Fibroblast of skin of abdomen (primary cell): ENCODE results near the gene TMEM273.
A peak's percentile ranks its signal among the peaks of the same experiment; 100 is the strongest.

Source experiments
- DNase-seq: peaks from one replicate; pipeline ENCODE4 v3.0.0-alpha.2; 2013

TMEM273 gene

DNA sequence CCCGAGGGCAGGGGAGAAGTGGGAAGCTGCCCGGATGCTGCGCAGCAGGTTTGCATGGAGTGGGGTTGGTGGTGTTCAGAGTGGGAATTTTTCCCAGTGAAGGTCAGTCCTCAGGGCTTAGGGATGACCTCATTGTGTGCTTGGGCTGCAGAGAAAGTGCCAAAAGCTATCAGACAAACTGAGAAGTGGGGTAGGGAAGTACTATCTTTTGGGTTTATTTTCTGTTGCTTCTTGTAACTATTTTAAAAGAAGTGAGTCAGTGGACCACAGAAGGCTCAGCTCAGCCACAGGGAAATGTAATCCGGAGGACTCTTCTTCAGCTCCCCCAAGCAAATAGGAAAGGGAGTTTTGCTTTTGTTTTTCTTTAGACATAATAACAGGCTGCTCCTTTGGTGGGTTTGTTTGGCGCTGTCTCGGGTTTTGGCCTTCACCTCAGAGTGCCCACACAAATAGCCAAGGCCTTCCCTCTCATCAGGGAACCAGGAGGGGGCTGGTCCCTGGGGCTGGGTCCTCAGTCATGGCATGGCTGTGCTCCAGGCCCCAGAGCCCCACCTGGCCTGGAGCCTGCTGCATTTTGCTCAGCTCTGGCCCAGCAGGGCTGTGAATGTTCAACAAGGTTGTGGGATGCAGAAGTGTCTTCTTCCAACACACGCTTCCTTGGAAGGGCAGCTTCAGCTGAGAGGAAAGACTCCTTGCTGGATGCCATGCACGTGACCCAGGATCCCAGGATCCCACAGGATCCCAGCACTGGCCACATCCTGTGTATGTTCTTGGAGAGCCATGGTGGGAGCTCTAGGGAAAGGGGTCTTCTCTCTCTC is 49.0 kb downstream of the TMEM273 start:
- DNase-seq, result peak; percentile 80

DNA sequence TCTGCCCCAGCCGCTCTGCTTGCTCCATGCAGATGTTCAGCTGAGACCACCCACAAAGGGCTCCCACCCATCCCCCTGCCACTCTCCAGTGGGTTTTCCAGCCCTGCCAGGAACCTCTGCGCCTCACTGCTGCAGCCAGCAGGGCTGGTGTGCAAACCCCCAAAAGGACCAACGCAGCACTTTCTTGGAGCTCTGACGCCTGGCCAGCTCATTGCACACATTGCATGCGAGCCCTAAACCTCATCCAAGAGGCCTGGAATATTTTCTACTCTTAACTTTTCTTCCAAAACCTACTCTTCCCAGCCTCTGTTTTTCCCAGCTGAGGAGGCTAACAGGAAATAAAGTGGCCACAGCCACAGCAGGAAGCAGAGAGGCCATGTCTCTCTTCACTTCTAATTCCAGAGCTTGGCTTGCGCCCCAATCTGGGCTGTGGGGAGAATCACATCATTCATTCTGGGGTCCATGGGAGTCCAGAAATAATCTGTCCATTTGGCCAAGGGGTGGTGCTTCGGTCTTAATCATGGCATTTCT is 49.8 kb downstream of the TMEM273 start:
- DNase-seq, result peak; percentile 91

DNA sequence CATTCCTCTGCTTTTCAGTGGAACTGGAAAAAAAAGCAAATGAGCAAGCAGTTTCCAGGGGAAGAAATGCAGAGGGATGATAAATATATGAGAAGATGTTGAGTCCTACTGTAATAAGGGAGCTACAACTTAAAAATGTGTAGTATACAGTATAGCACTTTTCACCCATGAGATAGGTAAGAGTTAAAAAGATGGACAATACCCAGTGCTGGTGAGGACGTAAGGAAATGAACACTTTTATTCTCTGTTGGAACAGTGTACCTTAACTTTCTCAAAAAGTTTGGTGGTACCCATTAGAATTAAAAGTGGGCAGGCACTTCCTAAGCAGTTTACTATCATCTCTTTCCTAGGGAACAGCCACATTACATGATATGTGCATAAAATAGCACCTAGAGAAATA is 51.7 kb downstream of the TMEM273 start:
- no peak for DNase-seq

DNA sequence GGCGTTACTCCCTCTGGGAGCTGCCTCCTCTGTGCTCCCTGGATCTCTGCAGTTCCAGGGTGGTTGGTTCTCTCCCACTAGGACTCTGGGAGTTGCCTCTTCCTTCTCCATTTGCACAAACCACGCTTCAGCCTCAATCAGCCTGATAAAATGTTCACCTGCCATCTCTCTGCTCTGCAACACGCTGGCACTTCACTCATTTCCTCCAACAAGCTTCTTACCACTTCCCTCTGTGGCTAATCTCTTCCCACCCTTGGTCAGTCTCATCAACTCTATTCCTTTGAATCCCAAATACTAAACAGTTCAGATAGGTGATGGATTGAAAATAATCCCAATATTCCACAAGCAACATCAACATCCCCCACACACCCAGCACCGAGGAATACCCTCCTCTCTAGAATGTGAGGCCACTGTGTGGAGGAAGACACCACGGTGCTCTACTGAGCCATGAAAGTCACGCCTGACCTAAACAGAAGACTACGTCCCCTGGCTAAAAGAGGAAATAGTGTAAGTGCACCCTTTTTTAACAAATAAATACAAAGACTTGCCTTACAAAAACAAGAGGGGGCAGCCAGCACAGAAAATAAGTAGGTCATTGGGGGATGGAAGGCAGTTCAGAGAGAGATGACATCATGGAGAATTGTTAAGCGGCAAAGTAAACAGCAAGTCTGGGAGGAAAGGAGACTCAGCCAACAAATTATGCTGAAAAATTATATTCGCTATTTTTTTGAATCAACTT is 52.4 kb downstream of the TMEM273 start:
- DNase-seq, result peak; percentile 23

DNA sequence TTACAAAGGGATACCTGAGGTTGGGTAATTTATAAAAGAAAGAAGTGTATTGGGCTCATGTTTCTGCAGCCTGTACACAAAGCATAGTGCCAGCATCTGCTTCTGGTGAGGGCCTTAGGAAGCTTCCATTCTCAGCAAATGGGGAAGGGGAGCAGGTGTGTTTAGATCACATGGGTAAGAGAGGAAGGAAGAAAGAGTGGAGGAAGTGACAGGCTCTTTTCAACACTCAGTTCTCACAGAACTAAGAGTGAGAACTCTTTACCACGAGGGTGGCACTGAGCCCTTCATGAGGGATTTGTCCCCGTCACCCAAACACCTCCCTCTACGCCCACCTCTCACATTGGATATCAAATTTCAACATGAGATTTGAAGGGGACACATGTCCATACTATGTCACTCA is 53.9 kb downstream of the TMEM273 start:
- DNase-seq, result no peak

DNA sequence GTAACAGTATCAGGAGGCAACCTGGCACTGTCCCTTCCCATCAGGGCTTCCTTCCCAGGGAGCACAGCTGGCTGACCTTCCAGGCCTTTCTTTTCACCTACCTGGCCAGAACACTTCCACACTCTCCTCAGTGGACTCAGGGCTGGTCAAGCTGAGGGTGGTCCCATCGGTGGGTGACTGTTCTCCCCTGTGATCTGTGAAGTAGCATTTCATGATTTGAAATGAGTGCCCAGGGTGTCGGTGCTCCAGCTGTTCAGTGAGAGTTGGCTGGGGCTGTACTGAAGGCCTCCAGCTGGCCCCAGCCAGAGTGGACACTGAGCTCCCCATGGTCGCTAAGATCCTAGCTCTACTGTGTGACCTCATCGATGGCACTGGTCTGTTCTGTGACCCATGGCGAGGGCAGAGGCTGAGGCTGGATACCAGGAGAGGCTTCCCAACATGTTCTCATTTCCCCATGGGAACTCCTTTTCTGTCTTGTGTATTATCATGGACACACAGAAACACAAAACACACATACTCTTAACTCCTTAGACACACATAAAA is 54.4 kb downstream of the TMEM273 start, which contains the start of gene FAM170B:
FAM170B (minus strand) TSS at position 316 of the 543 bp plus-strand sequence; CDS start at position 213, 103 bp downstream.
- DNase-seq, result no peak

DNA sequence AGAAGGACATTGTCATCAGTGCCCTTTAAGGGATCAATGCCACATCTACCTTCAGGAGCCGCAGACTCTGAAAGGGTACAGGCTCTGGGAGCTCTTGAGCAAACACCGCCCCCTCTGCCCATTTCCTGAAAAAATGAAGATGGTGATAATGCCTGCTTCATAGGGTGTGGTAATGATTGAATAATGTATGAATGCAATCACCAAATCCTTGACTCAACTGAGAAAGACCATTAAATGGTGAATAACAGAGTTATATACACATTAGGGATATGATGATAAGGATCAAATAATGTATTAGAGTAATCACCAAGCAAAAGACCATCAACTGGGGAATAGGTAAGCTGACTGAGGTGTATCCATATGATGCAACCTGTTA is 55.8 kb downstream of the TMEM273 start:
- DNase-seq, result no peak

DNA sequence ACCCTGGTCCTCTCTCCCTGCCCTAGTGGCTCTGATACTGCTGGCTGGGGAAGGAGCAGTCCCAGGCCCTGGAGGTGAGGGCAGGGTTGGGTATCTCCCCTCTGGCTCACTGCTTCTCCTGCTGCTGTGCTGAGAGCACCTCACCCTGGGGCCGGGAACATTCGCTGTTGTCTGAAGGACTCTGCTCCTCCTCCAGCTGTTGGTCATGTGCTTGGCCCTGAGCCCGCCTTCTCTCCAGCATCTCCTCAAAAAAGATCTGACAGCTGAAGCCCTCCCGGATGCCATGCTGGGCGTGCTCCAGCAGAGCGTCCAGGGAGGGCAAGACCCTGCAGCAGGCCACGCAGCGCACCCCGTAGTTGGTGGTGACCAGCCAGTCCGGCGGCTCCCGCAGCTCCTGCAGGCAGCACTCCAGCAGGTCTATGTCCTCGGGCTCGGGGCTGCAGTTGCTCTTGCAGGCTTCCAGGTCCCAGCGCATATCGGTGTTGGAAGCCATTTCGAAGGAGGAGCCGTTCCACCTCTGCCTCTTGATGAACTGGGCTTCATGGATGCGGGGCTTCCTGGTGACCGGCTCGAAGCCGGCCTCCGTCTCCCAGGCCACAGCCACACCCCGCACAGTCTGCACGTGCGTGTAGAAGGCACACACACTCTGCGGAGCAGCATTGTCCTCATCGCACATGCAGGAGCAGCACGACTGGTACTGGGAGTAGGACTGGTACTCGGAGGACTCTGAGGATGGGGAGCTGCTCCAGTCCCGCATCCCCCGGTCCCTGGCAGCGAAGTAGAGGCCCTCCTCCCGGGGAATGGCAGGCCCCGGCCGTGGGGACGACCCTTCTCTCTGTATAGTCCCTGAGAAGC is 56.5 kb downstream of the TMEM273 start:
- no peak for DNase-seq

DNA sequence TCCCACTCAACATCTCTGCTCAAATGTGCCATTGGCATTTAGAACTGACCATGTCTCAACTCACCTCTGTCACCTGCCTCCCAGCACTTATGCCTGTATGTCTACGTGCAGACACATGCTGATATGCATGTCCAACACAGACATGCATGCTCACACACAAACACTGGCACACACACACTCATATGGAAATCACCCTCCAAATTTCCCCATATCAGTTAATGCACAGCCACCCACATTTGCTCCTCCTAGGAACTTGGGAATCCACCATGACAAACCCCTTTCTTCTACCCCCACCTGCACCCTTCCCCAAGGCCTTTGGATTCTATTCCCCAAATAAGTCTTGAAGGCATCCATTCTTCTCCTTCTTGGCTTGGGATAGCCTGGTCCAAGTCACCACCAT is 58.8 kb downstream of the TMEM273 start:
- no peak for DNase-seq

DNA sequence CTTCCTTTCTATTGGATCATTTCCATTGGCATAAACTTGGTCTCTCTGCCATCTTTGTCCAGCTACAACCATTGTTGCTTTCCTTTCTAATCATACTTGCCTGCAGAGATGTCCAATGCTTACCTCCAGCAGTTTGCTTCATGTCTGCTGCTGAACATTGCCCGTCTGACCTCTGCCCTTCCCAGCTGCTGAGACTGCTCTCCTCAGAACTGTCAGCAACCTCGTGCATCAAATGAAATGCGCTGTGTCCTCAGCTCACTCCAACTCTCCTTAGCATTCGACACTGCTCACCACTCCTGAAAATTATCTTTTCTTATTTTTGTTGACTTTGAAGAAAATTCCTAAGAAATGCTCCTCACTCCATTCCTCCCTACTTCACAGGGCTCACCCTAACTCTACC is 59.3 kb downstream of the TMEM273 start:
- DNase-seq, result no peak

DNA sequence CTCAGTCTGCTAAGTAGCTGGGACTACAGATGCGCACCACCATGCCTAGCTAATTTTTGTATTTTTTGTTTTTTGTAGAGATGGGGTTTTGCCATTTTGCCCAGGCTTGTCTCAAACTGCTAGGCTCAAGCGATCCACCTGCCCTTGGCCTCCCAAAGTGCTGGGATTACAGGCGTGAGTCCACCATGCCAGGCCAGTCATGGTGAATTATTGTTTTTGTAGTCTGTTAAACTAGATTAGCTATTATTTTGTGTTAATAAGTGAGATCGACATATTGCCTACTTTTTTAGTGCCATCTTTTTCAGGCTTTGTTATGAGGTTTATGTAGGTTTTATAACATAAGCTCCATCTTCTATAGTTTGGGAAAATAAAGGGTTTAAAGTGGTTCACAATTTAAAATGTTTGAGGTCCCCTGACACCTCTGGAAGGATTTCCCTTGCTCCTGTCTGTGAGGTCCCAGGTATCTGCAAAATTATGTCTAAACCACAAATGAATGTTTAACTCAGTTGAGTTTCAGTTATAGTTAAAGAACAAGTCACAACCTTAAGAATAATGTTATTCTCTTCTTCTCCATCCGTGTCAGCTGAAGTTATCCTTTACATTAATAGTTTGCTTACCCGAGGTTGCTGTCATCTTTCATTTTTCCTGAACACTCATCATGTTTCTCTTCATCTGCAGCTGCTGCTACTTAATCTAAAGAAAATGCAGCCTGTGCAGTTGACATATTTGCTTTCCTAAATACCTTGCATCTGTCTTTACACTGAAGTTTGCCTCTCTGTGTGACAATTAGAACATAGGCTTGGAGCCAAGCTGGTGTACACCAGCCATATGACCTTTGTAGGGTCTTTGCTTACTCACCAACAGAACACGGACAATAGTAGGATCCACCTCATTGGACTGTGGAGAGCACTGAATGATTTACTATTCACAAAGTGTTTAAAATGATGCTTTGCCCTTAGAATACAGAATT is 63.9 kb downstream of the TMEM273 start:
- DNase-seq, result no peak

DNA sequence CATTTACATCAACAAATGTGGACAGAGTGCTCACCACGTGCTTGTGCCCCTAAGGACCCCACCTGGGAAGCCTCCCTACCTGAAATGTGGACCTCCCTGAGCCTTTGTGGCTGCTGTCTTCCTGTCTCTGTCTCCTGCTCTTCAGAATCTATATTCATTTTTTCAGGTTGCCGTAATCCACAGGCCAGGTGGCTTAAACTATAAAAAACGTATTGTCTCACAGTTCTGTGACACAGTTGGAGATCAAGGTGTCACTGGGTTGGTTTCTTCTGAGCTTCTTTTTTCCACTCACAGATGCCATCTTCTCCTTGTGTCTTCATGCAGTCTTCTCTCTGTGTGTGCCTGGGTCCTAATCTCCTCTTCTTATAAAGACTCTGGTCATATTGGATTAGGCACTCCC is 67.3 kb downstream of the TMEM273 start:
- DNase-seq, result no peak

DNA sequence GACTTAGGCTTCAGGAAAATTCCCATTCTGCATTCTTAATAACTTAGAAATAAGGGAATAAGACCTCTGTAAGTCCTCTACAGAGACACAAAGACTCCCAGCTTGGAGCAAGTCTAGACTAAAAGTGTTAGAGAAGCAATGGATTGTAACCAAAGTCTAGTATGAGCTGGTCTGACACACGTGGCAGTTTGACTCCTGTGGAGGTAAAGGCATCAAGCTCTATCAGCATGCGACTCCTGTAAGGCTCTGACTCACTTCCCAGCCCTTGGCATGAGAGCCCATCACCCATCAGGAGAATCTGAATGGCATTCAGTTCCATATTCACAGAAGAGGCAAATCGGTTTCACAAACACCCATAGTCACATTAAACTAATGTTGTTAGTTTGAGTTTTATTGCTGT is 68.4 kb downstream of the TMEM273 start:
- DNase-seq, result peak; percentile 46

DNA sequence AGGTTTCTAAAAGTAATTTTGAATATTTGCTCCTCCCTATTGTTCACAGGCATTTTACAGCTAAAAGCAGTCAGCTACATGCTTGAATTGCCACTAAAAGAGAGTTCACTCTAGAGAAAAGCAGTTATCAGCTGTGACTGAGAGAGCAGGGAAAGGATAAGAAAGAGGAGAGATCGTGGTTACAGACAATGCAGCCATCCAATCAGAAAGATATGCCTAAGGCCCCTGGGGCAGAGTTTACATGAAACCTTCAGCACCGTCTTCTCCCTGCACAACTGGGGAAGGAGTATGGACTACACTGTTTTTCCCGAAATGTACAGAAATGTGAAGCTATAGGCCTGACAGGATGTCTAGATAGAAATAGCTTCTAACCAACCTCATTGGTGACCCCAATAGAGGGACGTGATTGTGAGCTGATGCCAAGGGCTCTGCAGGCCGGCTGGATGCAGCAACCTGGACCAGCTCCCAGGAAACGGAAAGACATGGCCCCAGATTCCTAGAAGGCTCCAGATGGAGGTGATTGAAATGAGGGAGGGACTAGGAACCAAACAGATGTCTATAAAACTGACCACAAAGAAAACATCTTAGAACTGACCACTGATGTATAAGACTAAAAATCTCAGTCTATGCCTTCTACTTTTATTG is 69.6 kb downstream of the TMEM273 start:
- DNase-seq, result no peak

DNA sequence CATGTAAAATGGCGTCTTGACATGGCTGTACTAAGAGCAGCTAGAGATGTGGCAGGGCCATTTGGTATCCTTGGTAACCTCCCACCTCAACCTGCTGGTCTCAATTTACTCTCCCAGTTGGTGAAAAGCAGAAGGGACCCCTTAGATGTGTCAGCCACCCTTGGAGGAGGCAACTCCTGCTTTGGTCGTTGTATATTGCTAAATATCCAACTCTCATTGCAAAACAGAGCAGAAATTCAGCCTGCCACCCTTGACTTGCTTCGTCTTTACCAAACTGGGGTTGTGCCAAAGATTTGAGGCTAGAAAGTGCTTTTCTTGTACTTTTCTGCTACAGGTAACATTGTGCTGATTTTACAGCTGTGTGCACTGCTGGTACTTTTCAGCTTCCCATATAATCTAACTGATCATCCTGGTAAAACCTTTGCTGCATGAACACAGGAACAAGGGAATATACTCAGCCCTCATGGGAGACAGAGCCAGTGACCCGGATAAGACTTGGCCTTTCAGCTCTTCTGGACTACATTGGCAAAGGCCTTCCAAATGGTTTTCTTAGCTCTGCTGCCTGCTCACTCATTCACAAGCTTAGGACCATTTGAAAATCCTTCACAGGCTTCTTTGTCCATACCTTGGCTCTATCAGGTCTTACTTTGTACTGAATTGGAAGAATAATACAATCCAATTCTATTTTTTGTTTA is 70.7 kb downstream of the TMEM273 start:
- DNase-seq, result no peak

DNA sequence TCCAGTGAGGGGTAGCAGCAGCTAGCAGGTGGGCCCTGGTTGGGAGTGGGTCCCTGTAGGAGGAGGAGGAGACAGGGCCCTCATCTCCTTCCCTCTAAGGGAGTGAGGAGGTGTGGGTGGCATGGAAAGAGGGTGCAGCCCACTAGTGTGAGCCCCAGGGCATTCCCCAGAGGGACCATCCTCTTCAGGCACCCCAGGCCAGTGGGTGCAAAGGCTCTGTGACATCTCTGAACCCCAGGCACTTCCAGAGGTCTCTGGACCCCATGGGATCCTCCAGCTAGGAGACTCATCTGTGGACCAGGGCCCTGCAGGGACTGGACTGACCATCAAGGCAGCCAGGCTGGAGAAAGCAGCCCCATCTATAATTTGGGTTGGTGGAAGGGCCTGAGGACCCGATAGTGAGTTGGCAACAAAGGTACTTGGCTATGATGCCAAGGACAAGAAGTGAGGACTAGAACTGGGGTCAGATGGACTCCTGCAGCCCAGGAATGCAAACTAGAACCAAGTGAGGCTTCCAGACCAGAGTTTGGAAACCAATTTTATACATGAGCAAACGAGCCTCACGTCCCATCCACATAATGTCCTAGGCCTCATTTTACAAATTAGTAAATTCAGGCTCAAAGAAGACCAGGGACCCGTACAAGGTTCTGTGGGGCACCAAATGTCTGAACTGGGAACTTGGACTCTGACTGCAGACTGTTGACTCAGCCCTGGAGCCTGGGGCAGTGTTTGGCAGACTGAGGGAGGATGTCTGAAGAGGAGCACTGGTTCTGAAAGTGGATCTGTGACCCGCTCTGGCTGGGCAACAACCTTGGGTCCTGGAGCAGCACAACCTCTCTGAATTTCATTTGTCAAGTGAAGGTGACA is 71.4 kb downstream of the TMEM273 start:
- no peak for DNase-seq

DNA sequence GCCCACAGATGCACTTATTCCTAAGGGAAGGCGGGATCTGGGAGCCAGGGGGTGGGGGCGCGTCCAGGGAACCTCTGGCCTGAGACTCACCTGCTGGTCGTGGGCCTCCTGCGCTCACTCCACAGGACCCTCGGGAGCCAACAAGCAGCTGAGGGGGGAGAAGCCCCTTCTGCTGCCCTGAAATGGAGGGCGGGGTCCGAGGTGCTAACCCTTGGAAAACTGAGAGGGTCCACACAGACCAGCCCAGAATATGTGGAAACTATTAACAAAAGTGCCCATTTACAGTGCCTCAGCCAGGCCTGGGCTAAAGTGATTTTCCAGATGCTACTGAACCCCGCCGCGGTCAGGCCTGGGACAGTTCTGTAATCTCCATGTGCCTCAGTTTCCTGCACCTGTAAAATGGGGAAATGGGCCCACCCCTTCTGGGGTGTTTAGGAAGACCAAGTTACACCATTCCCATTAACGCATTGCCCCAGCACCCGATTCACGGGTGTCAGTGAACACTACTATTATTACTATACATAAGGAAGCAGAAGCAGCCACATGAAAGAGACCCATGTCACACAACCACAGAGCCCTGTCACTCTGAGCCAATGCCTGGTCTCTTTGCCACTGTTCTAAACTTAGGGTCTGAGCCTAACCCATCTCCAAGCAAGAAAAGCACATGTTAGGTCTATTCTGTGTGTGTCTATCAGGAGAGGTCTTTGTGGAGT is 72.2 kb downstream of the TMEM273 start:
- no peak for DNase-seq
